Kidney (tissue), 14 donors: ENCODE results near the gene LHPP. TPM values are rescaled to one million over a fixed set of nuclear protein-coding genes. Genes with fewer than 3 reads are reported as not detected.

Source experiments
- DNase-seq, 5 donors: peaks; one replicate each; pipeline ENCODE4 v3.0.0-alpha.2; 2013 to 2020
- FAIRE-seq: peaks from 2 replicates; lab custom pipeline; 2012; peaks lifted over from hg19 to GRCh38; lab: Jason Lieb, UNC
- H3K27ac ChIP-seq, 2 donors: one replicate each; pipeline ENCODE4 v1.7.0; 2013; ENCODE audit warnings: low read depth in 2 of 2, low read length in 2 of 2, inconsistent platforms in 1 of 2
- H3K27me3 ChIP-seq: one replicate; pipeline ENCODE4 v1.7.1; 2013; ENCODE audit warnings: low read length, inconsistent platforms; ENCODE audit not compliant: control insufficient read depth, insufficient read depth
- H3K36me3 ChIP-seq, 3 donors: one replicate each; pipeline versions ENCODE4 v1.7.0 to v1.7.1; 2013; ENCODE audit warnings: low read length in 3 of 3, control low read depth in 1 of 3, inconsistent platforms in 1 of 3; ENCODE audit not compliant: insufficient read depth in 3 of 3, control insufficient read depth in 2 of 3
- H3K4me1 ChIP-seq, 3 donors: one replicate each; pipeline versions ENCODE4 v1.7.0 to v1.7.1; 2013; ENCODE audit warnings: low read length in 3 of 3, inconsistent platforms in 1 of 3, low read depth in 1 of 3; ENCODE audit not compliant: control insufficient read depth in 2 of 3, insufficient read depth in 2 of 3
- H3K4me3 ChIP-seq, 3 donors: one replicate each; pipeline versions ENCODE4 v1.7.0 to v1.8.1; 2013; ENCODE audit warnings: low read length in 3 of 3, control low read depth in 1 of 3, inconsistent platforms in 1 of 3
- H3K9ac ChIP-seq, 3 donors: one replicate each; pipeline versions ENCODE4 v1.7.0 to v1.7.1; 2013; ENCODE audit warnings: low read length in 3 of 3, control low read depth in 1 of 3, inconsistent platforms in 1 of 3
- H3K9me3 ChIP-seq, 3 donors: one replicate each; pipeline versions ENCODE4 v1.7.0 to v1.7.1; 2013; ENCODE audit warnings: low read length in 3 of 3, control low read depth in 1 of 3, inconsistent platforms in 1 of 3; ENCODE audit not compliant: control insufficient read depth in 2 of 3, insufficient read depth in 1 of 3
- CTCF ChIP-seq: IDR thresholded peaks from 3 replicates; pipeline ENCODE4 v1.5.1; 2012; ENCODE audit warnings: mild to moderate bottlenecking, moderate library complexity, borderline replicate concordance; ENCODE audit not compliant: insufficient read depth; ENCODE audit errors: extremely low read depth
- intact Hi-C: fragments of 100-400 bp; cut with DNase I; formaldehyde crosslinking; loops from one replicate; pipeline ENCODE4 v1.11.1; 2022
- polyA plus RNA-seq: library from polyadenylated mRNA; stranded (reverse); fragments of 350-450 nt; fragmentation: Illumina TruSeq; extraction: RNeasy Lipid Tissue Mini Kit (QIAGEN cat#74804); gene quantifications from one replicate; pipeline ENCODE4 v1.2.3, GENCODE V29; 2014; ENCODE audit warnings: low read depth, low replicate concordance; ENCODE audit not compliant: insufficient read depth
- total RNA-seq: library from RNA; stranded (reverse); fragmentation: NEBNext Ultra II Directional; extraction: Animal tissue kit (Norgen Biotek cat#: 25700); gene quantifications from one replicate; pipeline ENCODE4 v1.2.1, GENCODE V29; 2021
- donor health status: control.
- donor health status: control.
- donor health status: control.
- donor health status: control.
- donor health status: control.
- donor health status: DM: yes; HTN: yes; CAD: no.
- donor health status: Normal renal cell carcinoma (clear cell type).

Gene LHPP
- total and polyA plus RNA-seq, 2 donors from 2014 or later: 16.6 to 52.5 TPM

GRCh38 chr10:124536496-124537050, 75.0 kb downstream of the LHPP start:
- intact Hi-C loops: loop anchor here (10.0 kb wide), 1 partner anchor 208 kb away; the partner anchor contains the start of gene FAM53B
- FAIRE-seq (no peak), DNase-seq (no peak)
- H3K27me3 ChIP-seq: no peaks in the 10 kb centered on the region
- no peak overlapping the region for H3K9ac ChIP-seq
- H3K4me3 ChIP-seq: no peak overlapping the region
- peaks cover 0 to 5% (median 0%) of the 10 kb centered on the region in 3 donors for H3K4me1 ChIP-seq
- no peaks in the 10 kb centered on the region for H3K9me3 ChIP-seq
- no peak overlapping the region for H3K27ac ChIP-seq
- peaks cover 0 to 3% (median 0%) of the 10 kb centered on the region in 3 donors for H3K36me3 ChIP-seq
- TF ChIP-seq CTCF: no peak

DNA sequence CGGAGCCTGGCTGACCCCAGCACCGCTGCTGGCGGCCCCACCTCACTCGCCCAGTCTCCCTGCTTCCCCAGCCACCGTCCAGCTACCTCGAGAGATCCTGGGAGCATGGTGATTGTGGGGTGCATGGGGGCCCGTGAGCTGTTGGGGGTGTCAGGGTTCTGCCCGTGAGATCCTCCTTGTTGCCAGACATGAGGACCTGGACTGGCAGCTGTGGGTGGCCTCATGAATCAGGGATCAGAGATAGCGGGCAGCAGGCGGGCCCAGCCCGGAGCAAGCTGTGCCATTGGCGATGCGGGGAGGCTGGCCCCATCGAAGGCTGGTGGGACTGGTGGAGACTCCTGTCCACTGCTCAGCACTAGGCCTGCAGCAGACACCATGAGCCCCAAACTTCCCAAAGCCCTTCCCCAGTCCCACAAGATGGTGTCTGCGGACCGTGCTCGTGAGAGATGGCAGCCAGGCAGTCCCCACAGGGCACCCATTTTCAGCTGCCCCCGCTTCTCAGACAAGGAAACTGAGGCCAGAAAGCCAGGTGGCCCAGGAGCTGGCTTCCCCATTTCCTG, 75.6 kb downstream of the LHPP start:
- Histone ChIP-seq H3K27ac (no peak overlapping the region), H3K4me3 (no peak overlapping the region), H3K9ac (no peak overlapping the region), H3K36me3 (peaks cover 0 to 3% (median 0%) of the 10 kb centered on the region in 3 donors), H3K4me1 (peaks cover 0 to 5% (median 0%) of the 10 kb centered on the region in 3 donors), H3K9me3 (no peaks in the 10 kb centered on the region), H3K27me3 (no peaks in the 10 kb centered on the region)
- FAIRE-seq: no peak
- intact Hi-C loops: loop anchor here (10.0 kb wide), 1 partner anchor 208 kb away; the partner anchor contains the start of gene FAM53B
- TF ChIP-seq CTCF: no peak
- DNase-seq: no peak

- Histone ChIP-seq H3K4me1 (peaks cover 0 to 5% (median 0%) of the 10 kb centered on the region in 3 donors), H3K36me3 (no peaks in the 10 kb centered on the region), H3K27me3 (no peaks in the 10 kb centered on the region), H3K9me3 (no peaks in the 10 kb centered on the region), H3K9ac (no peak overlapping the region), H3K4me3 (no peak overlapping the region), H3K27ac (no peak overlapping the region)
- no peak for FAIRE-seq
- intact Hi-C loops: loop anchor here (10.0 kb wide), 1 partner anchor 207 kb away; the partner anchor contains the start of gene FAM53B
- TF ChIP-seq CTCF: no peak
- DNase-seq: no peak
These were observed 76.3 kb downstream of the LHPP start for GRCh38 chr10:124537891-124538290.
